Prostate gland (tissue), 2 donors: Measurements from ENCODE around the gene TMEM147.

Experiments used
- CTCF ChIP-seq, 4 experiments: fragments of 200-600 bp in 2 of 4; fragments of 450-650 bp in 2 of 4; sonication (generic) in 2 of 4; IDR thresholded peaks; 1 replicate in 3 of 4; 2 replicates in 1 of 4; pipeline ENCODE4 v1.5.1; 2016 to 2019; ENCODE audit warnings: antibody characterized with exemption in 4 of 4, mild to moderate bottlenecking in 2 of 4, moderate library complexity in 2 of 4
- POLR2A ChIP-seq: fragments of 450-650 bp; IDR thresholded peaks from one replicate; pipeline ENCODE4 v1.6.1; 2016; ENCODE audit warnings: antibody characterized with exemption, mild to moderate bottlenecking
- POLR2AphosphoS5 ChIP-seq: sonication (generic); formaldehyde crosslinking; IDR thresholded peaks from one replicate; pipeline ENCODE4 v1.6.1; 2017; ENCODE audit warnings: antibody characterized with exemption

DNA sequence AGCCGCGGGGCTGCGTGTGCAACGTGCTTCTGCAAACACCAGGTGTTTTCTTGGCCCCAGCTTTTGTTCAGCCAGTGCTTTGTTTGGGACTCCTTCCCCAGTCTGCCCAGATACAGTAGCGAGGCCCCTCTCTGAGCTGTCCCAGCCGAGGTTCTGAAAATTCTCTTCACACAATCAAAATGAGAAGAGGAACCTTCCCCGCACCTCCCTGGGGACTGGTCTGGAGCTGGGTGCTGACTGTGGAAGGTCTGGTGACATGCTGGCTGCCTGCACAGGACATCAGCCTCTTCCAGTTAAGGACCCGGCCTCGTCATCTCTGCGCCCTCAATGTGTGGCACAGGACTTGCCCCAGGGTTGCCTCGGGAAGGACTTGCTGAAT, 13.8 kb downstream of the TMEM147 start:
- TF ChIP-seq CTCF (IDR thresholded peaks at IDR 0.05) (no peak), POLR2A (no peak), POLR2AphosphoS5 (no peak)
